ENCODE measurements around the gene PAFAH1B1.
"Not testable (repeated sequence)": the region's sequence is repeated elsewhere in the genome, so short reads cannot be mapped to it uniquely, and the experiment has no call there.

The PAFAH1B1 gene

DNA sequence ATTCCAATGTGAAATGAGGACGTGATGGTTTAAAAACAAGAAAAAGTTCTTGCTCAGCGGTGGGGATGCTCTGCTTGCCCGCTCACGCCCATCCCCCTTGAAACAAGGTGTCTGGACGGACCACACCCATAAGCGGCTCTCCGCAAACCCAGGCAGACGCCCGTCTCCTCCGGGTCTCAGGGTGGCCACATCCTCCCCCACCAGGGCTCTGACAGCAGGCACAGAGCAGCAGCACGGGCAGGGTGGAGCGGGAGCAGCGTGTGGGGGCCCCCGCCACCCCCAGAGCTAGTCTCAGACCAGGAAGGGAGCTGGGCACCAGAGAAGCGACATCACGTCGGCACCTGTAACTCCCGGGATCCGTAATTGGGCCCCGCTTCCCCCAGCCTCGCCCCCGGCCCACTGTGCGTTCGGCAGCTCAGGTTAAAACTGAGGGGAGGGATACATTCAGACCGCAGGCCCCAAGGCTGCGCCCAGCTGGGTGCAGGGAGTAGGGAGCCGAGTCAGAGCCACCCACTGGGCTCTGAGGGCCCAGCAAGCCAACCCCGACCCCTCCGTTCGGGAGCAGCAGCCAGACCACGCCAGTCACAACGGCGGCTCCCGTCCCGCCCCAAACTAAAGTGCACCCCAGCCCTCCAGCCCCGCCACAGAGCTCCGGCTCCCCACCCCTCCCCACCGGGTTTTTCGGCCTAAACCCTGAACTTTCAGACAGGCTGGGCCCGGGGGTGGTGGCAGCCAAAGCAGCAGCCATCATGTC, 96.1 kb downstream of the PAFAH1B1 start:
- no peak for DNase-seq (ENCODE audit: low read depth in 2 of 2)

DNA sequence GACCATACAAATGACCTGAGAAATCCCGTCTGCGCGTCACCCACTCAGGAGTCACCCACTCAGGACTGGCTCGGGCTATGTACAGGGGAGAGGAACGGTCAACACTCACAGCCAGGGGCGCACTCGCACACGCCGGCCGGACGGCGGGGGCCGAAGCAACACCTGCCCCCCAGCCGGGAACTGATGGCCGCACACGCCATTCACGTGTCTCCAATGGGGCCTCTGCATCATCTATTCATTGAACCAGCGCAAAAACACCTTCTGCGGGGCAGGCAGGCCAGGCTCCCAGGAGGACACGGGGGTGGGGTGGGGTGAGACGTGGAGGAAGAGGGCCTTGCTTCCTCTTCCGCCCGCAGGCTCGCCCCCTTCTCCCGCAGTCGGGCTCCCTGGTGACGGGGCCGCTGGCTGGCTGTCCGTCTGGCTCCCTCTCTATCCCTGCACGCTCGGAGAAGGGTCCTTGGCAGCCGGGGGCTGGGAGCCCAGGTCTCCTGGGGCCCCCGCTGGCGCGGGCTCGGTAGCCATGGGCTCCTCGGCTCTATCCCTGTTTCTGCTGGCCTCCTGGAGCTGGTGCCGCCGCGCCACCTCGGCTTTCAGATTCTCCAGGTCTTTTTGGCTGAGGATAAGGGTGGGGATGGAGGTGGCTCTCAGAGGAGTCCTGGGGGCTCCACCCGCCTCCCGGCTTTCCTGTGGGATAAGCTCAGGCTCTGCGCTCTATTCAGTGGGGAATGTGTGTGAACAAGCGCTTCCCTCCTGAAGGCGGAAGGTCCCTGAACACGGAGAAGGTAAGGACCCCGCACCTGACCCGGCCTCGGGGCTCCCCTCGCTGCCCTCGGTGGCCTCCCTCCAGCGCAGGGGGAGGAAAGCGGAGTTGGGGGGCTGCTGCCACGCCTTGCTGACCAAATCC, 97.0 kb downstream of the PAFAH1B1 start:
- no peak for DNase-seq (ENCODE audit: low read depth in 2 of 2)

DNA sequence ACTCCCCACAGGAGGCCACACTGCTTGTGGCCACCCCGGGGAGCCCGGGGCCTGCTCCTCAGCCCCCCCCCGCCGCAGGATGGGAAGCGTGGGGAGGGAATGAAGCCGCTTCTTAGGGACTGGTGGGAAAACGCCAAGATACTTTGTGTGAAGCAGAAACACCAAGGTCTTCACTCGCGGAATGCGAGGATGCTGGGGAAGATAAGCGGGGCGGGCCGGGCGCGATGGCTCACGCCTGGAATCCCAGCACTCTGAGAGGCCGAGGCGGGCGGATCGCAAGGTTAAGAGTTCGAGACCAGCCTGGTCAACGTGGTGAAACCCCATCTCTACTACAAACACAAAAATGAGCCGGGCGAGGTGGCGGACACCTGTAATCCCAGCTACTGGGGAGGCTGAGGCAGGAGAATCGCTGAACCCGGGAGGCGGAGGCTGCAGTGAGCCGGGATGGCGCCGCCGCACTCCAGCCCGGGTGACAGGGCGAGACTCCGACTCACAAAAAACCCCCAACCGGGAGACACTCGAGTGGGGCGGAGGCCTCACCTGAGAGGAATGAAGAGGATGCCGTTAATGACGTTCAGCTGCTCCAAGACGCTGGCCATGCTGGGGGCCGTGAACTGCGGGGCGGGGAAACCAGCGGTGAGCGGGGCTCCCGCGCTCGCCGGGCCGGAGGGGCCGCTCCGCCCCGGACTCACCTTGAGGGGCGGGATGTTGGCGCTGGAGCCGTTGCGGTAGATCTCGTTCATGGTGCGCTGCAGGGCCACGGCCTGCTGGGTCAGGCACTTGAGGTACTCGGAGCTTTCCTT, 97.8 kb downstream of the PAFAH1B1 start:
- DNase-seq (ENCODE audit: low read depth in 2 of 2), result no peak

DNA sequence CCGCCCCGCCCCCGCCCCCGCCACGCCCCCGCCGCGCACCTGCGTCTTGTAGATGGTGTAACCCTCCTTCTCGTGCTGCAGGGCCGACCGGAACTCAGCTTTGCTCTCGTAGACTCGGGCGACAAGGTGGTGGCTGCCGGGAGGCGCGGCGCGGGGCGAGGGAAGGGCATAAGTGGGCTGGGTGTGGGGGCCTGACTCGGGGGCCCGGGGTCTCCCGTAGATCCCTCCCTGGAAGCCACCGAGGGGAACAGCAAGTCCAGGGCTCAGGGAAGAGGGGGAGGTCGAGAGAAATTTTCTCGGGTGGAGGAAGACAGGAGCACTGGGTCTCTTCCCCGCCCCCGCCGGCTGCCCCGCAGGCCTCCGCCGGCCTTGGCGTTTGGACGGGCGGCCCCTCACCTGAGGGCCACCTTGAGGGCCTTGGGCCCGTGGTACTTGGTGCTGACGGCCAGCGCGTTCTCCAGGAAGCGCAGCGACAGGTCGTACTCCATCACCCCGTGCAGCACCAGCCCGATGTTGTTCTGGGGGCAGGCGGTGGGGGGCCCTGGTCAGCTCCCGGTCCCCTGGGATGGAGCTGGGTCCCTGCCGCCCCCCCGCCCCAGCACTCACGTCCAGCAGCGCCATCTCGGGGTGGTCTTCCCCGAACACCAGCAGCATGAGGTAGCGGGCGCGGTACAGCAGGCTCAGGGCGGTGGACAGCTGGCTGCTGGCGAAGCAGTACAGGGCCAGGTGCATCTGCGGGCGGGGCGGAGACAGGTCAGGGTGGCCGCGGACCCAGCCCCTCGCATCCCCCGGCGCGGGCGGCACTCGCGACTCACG, 98.7 kb downstream of the PAFAH1B1 start:
- no peak for DNase-seq (ENCODE audit: low read depth in 2 of 2)

DNA sequence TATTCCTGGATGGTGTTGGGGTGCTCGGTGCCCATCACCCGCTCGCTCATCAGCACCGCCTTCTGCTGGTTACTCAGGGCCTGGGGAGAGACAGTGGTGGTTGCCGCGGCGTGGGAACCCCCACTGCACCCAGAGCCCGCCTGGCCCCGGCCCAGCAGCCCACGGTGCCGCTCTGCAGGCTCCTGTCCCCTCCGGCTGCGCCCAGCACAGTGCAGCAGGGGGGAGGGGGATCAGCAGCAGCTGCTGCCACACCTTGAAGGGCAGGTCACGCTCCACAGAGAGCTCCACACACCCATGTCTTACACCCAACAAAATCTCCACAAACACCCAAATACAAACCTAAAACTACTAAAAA, 99.3 kb downstream of the PAFAH1B1 start:
- no peak for DNase-seq (ENCODE audit: low read depth in 2 of 2)

DNA sequence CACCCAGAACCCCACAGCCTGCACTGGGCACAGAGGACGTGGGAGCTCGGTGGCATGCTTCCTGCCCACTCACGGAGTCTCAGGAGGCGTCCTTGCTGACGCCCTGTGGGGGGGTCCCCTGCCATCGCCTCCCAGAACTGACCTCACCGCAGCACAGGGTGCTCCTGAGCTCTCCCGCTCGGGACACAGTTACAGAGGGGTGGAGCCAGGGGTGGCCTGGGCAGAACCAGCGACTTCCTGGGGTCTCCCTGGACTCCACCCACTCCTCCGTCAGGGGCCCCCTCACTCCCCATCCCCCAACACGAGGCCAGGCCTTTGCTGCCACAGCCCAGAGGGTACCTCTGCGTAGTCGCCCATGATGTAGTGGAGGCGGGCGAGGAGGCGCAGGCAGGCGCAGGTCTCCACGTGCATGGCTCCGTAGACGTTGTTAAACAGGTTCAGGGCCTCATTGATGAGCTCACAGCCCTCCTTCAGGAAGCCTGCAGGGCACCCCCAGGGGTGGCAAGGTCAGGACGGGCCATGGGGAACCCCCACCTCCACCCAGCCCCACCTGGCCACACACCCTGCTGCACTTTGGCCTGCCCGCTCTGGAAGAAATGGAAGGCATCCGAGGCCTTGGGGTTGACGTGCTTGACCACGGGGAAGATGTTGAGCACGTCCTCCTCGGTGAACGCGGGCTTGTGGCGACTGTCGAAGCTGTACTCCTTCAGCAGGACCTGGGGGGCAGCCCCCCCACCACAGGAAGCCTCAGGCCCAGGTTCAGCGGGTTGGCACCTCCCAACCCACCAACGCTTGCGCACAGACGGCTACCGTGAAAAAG, 100.3 kb downstream of the PAFAH1B1 start:
- no peak for DNase-seq (ENCODE audit: low read depth in 2 of 2)

DNA sequence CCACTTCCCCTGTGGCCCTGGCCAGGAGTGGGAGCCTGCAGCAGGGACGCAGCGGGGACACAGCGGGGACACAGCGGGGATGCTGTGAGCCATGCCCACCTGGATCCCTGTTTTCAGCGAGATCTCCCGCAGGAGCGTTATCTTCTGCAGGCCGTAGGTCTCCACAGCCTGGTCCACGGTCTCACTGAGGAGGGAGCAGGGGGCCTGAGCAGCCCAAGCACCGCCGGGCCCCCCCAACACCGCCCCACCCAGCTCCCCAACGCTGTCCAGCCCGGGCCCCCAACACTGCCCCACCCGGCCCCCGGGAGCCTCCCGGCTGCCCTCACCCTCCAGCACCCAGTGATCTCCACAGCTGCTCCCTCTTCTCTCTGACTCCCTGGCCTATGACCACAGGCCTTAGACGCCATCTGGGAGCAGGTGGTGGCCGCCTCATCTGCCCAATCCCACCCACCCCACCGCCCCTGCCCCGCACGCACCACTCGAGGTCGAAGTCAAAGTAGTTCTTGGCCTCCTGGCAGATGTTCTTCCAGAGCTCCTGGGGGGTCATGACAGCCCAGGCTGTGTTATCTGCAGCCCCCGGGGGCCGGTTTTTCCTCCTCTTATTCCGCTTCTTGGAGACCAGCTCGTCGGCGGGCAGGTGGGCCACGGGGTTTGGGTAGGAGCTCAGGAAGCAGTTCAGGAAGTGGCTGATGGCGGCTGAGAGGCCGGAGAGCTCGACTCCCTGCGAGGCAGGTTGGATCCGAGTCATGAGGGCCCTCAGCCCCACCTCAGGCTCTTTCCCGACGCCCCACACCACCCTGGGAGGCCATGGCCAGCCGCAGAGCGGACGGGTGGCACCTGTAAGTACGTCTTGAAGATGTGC, 101.2 kb downstream of the PAFAH1B1 start:
- no peak for DNase-seq (ENCODE audit: low read depth in 2 of 2)

DNA sequence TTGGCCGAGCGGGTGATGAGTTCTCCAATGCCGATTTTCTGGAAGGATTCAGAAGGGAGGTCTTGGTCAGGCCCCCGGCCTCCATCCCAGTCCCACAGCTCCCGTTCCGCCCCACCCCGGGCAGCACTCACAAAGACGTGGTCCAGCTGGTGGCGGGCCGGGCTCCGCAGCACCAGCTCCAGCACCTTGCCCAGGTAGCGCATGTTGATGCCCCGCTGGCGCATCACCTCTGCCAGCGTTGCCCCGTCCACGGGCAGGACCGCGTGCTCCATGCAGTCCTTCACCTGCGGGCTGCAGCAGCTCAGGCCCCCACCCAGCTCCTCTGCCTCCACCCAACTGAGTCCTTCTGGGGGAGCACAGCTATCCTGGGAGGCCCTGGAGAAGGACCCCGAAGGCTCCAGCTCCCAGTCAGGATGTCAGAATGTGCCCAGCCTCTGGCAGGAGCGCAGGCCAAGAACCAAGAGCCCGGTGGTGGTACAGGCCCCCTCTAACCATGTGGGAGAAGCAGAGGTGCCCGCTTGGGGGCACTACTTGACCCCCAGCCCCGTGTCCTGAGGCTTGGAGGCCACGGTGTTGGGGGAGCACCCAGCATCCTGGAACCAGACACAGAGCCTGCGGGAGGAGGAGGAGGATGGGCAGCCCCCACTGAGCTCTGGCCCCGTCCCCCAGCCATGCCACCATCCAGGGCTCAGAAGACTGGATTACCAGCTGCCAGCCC, 101.9 kb downstream of the PAFAH1B1 start:
- no peak for DNase-seq (ENCODE audit: low read depth in 2 of 2)

DNA sequence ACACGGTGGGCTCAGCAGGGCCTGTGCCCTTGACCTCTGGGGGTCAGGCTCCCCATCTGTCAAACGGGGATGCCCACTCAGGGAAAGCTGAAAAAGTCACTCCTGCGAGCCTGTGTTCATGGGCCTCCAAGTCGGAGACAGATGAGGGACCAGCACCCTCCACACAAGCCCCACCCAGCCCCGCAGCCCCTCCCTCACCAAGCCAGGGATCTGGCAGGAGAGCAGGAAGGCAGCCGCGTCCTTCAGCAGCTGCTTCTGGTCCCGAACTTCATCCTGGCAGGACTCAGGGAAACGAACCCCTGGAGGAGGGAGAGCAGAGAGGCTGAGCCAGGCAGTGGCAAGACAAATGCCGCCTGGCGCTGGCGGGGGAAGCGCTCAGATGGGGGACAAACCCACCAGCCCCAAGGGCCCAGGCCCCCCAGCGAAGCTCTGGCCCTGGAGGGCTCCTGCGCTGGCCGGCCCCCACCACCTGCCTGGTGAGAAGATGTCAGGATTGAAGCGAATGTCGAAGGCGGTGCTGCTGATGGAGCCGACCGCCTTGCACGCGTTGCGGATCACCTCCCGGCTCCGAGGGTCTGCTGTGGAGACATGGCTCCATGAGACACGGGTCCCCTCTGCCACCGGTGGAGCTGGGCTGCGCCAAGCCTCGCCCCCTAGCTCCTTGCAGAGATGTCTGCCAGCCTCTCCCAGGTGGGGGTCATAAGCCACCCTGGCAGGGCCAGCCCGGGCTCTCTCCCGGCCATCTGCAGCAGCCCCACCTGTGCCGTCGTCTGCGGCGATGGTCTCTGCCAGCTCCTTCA, 102.7 kb downstream of the PAFAH1B1 start:
- no peak for DNase-seq (ENCODE audit: low read depth in 2 of 2)

DNA sequence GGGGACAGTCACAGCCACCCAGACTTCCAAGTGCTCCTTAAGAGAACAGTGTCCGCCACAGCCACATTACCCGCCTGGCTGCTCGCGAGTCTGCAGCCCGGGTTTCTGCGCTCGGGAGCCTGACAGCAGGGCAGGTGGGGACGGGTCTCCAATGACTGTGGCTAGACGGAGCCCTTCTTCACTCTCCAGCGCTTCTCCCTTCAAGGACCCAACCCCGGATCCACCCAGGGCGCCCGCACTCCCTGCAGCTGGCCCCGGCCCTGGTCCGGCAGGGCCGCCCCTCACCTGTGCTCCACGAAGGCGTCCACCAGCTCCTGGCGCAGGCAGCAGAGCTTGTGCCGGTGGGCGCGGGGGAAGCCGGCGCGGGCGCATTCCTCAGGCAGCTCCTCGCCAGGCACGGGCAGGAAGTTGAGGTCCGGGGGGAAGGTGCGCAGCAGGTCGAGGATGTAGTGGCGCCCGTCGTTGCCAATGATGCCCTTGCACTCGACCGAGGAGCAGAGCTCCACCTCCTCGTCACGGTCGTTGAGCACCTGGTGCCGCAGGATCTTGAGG, 104.2 kb downstream of the PAFAH1B1 start:
- no peak for DNase-seq (ENCODE audit: low read depth in 2 of 2)

DNA sequence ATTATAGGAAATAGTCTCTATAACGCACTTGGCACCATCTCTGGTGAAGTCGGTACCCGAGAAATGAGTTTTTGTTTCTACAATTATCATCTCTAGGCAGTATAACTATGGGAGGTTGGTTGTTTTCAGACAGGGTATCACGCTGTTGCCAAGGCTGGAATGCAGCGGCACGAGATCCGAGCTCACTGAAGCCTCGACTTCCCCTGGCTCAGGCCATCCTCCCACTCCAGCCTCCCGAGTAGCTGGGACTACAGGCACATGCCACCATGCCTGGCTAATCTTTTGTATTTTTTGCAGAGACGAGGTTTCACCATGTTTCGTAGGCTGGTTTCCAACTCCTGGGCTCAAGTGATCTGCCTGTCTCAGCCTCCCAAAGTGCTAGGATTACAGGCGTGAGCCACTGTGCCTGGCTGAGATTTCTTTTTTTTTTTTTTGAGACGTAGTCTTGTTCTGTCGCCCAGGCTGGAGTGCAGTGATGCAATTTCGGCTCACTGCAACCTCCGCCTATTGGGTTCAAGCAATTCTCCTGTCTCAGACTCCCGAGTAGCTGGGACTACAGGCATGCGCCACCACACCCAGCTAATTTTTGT, 105.9 kb downstream of the PAFAH1B1 start:
- not testable (repeated sequence) for DNase-seq (ENCODE audit: low read depth in 2 of 2)

DNA sequence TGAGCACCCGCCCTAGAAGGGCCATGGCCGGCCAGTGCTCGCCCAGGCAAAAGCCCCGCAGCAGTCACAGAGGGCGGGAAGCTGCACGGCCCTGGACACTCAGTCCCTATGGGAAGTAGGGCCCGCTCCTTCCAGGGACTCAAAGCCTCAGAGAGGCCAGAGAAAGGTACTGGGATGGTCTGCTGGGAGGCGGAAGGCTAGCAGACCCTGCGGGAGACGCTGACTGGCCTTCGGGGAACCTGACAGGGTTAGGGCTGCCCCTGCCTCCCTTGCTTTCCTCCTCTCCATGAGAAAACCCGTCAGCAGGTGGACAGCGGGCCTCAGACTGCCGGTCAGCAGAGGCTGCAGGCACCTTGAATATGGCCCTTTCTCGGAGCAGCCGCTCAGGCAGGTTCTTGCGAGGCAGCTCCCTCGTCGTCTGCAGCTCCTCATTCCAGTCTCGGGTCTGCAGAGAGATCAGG, 106.6 kb downstream of the PAFAH1B1 start:
- no peak for DNase-seq (ENCODE audit: low read depth in 2 of 2)

DNA sequence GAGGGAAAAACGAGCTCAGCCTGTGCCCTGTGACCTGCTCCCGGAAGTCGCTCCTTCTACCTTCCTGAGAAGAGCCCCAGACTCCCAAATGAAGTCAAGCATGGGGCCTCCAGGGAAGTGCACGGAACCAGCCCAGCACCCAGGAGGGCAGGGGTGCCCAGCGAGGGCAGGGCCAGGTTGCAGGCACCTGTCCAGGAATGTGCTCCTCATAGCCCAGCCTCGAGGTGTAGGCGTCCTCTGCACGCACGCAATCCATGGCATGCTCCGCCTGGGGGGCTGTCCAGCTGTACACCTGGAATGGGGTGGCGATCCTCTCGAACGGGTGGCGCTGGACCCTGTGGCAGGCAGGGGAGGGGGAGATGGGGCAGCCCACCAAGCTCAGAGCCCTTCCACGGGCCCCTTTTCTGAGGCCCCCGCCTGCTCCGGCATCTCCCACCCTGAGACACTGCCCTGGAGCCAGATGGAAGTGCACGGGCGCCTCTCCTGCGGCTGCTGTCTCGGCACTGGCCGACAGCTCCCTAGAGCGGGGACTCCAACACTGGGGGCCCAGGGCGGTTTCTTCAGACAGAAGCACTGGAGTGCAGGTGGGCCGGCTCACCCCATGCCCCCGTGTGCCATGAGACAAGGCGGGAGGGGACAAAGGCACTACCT, 107.2 kb downstream of the PAFAH1B1 start:
- DNase-seq (ENCODE audit: low read depth in 2 of 2), result no peak

DNA sequence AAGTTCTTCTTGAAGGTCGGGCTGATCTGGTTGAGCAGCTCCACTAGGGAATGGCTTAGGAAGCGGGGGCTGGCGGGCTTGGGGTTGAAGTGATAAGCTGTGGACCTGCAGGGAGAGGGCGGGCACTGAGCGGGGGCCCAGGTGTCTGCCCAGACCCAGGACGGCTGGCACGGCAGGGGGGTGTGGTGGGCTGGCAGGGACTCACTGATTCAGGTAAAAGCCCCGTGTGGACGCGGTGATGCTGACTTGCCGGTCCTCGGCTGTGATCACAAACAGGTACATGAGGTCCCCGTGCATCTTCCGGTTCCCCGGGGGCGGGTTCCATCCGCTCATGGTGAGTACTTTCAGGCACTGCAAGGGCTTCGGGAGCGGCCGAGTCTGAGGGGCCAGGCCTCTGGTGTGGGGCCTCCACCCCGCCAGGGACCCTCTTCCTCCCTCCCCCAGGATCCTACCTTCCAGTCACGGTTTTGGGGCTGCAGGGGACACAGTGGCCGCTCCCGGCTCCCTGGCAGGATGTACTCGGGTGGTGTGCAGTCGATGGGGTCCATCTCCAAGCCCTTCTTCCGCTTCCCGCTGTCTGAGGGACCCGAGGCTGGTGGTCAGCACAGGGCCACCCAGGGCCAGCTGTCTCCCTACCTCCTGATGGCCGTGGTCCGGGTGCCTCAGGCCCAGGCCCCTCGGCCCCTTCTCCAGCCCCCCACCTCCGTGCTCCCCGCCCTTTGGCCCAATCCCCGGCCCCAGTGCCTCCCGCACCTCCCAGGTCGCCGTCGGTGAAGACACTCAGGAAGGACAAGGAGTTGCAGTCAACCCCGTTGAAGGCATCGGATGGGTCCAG, 107.9 kb downstream of the PAFAH1B1 start:
- DNase-seq (ENCODE audit: low read depth in 2 of 2), result no peak

DNA sequence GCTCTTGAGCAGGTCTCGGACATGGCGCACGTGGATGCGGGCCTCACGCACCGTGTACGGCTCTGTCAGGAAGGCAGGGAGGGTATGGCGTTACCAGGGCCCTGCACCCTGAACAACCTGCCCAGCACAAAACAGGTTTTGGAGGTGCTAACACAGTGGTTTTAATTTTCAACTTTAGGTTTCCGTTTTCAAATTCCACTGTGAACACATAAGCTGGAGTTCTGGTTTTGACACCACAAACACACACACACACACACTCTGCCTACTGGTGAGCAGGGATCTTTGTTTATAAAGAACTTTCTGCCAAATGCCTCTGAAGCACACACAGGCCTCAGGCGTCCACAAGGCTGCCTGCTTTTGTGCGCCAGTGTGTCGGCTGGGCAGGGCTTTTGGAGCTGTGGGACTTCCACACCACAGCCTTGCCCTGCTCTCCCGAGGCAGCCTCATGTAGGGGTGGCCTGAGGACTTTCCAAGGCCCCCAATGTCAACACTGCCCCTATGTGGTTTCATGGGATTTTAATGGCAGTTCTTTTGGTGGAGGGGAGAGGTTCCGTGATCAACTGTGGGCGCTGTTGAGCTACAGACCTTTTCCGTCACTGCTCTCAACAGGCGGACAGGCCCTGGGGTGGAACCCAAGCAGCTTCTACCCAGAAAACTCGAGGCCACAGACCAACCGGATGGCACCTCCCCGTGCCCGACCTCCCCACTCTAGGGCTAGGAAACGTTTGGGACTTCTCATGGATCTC, 108.7 kb downstream of the PAFAH1B1 start:
- DNase-seq (ENCODE audit: low read depth in 2 of 2), result no peak

All from stimulated activated CD4-positive, alpha-beta T cell treated with anti-CD3 and anti-CD28 coated beads, Interleukin-4, amount 100 ng/mL, for 48 hours (primary cell).